ENCODE data around the gene GFOD2.

The GFOD2 gene

DNA sequence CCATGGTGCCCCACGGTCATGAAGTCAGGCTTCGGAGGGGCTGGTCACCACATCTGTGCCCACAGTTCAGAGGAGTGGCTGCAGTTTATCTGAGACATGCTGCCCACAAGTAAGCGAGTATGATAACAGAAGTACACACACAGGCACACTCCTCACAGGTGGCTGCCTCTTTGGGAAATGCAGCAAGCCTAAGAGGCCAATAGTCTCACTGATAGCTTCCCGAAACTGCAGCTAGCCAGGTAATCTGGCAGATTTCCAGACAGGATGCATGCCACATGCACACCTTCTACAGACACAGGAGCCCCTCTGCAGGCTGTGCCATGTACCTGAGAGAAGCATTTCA is 12.6 kb upstream of the GFOD2 start:
- no peak for DNase-seq (ENCODE audit: low spot score)

DNA sequence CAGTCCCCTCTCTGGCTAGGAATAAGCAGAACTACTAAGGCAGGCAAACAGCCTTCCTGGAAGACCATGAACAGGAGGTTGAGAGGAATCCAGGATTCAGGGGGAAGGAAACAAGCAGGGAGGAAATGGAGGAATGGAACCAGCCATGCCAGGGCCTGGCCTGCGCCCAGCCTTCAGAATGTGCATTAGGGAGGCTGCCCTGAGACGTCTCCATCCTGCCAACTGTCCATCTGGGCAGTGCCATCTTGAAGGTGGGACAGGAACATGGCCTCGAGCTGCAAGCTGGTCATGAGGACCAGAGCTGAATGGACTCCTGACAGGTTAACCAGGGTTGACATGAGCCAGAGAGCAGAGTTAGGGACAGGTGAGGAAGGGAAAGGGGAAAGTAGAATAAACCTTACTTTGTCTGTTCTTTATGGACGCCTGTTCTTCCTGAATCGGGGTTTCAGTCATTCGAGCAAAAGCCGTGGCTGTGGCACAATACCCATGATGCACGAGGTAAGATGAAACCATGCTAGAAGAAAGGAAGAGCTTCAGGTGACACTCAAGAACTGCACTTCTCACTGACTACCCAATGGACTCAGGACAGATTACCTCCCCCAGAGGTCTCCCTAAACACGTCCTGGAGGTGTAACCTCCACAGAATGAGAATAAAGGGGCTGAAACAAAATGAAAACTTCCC is 12.1 kb upstream of the GFOD2 start:
- DNase-seq (ENCODE audit: low spot score) = no peak

DNA sequence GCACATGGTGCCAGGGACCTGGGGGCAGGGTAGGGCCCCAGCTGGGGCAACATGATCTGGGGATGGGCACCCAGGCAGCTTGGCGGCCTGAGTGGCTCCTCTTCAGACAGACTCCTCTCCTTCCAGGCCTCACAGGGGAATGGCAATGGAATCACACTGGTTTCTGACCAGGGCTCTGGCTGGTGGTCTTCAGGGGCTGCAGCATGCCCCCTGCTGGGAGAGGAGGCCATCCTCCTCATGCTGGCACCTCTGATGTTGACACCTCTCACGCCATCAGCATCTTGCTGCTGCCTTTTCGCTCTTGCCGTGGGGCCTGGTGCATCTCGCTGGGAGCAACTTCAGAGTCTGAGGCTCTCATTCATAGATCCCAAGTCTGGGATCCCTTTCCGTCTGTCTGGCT is 11.2 kb upstream of the GFOD2 start:
- DNase-seq (ENCODE audit: low spot score) = no peak

DNA sequence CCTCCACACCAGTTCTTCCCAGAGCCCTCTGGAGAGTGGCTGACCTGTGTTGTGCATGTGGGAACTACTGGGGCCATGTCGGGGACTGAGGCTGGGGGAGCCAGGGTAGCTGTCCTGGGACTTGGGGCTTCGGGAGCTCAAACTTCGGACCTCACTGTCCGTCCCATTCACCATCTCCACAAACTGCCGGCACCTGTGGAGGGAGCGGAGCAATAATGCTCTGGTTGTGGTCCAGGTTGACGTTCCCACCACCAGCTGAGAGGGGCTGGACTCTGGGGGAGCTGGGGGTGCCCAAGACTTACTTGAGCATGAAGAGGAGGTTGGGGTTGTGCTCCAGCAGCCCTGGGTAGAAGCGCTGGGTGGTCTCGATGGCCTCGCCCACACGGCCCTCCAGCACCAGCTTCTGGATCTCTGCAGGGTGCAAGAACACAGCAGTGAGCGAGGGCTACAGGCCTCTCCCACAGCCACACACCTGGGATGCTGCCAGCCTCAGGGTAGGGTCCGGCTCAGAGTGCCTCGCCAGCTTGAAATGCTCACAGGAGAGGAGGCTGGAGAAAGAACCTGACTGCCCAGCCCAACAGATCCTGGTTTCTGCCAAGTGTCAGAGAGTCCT is 10.6 kb upstream of the GFOD2 start:
- DNase-seq (ENCODE audit: low spot score) = no peak

DNA sequence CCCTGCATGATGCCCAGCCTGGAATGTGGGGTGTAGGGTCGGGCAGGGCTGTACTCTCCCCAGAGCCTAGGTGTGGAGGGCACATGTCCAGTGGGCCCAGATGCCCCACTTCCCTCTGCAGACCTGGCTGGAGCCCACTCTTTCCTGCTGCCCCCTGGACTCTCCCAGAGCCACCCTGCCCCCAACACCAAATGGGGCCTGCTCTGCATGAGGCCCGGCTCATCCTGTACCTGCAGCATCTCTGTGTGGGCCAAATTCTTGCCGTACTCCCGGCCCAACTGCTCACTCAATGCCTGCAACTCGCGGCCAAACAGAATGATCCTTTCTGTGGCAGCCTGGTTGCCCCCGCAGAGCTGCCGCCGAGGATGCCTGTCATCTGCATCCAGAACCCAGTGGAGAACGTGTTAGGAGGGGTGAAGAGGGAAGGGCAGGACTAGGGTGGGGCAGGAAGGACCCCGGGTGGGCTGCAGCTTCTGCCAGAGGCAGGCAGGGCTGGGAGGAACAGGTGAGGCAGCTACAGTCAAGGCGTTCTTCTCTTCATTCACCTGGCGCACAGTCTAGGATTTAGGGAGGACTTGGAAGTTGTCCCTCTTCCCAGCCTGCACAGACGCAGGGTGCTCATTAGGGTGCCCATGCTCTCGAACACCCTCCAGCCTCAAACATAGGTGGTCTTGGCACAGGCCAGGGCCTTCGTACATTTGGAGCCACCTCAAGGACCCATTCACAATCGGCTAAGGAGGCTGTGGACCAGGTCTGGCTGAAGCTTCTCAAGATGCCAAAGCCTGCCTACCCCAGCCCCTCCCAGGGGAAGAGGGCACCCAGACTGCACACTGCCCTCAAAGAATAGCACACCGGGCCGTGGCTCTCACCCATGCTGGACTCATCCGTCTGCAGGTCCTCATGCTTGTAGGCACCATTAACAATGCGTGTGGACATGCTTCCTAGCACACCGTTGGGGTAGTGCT is 8.7 kb upstream of the GFOD2 start:
- no peak for DNase-seq (ENCODE audit: low spot score)

DNA sequence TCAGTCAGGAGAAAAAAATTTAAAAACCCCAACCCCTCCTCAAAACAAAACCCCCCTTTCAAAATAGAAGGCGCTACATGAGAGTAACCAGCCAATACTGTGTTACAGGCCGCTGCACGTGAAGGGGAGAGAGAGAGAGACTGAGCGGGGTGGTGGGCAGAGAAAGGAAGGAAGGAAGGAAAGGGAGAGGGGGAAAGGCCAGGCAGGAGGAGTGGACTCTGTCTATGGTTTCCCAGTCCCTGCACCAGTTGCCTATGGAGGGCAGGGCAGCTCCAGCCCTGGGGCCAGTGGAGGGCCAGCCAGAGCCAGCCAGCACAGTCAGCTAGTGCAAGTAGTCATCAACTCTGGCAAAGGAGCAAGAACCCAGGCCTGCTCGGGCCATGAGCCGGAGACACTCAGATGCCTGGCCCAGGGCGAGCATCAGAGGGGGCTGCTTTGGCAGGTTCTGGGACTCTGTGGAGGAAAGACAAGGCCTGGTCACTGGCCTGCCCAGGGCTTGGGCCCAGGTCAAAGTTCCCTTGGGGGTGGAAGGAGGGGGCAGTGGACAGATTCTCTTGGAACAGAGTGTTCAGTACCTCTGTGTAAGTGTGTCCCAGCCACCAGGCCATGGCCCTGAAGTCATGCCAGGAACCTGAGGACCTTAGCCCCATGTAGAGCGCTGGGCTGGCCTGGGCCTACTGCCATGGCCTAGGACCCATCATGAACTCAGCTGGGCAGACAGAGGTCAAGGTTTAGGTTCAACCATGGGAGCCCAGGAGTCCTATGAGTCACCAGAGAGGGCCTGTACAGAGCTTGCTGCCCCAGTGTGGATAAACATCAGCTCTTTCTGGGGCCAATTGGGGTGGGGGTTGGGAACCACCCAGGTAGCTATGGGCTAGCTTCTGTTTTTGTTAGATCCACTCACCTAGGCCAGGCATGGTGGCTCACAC is 7.3 kb upstream of the GFOD2 start:
- no peak for DNase-seq (ENCODE audit: low spot score)

DNA sequence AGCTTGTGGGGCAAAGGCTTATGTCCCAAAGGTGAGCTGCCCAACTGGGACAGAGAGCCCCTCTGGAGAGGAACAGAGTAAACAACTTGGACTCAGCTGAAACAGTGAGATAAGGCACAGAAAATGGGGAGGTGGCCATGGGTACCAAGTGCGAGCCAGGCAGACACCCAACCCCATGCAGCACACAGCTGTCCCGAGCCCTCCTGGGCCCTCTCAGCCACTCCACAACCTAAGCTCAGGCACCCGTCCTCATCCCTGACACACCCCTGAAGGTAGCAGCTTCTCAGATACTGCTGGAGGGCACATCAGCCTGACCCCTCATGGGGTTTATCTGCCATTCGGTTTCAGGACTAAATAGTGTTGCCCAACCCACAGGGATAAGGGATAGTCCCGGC is 4.8 kb upstream of the GFOD2 start:
- DNase-seq (ENCODE audit: low spot score) = peak; percentile 63

DNA sequence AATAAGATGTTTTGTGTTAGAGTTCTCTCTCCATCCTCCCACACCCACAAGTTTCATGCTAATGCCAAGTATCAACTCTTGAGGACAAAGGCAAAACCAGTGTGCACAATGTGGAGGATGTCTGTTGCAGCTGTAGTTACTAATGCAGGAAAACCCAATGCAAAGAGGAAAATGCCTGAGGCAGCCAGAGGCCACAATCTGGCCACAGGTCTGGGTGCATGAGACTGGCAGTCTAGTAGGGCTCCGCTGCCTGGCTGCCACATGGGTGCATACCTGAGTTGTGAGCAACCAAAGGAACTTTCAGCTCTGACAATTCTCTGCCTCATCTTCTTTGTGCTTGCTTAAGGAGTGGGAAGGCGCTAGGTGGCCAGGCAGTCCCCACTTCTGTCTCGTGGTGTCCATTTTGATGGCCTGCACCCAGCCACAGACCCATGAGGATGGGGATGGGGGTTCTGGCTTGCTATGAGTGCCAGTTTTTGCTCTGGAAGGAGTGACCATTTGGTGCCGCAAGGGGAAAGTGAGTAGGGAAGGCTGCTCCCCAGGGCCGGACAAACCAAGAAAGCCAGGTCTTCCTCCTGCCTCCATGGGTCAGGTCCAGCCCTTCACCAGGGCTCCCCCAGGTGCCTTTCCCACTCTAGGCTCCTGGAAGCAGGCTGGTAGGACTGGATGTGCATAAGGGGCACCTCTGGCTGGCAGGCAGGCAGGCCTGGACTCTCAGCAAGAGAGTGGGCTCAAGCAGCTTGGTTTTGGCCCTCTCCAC is 4.2 kb upstream of the GFOD2 start:
- DNase-seq (ENCODE audit: low spot score) = no peak

DNA sequence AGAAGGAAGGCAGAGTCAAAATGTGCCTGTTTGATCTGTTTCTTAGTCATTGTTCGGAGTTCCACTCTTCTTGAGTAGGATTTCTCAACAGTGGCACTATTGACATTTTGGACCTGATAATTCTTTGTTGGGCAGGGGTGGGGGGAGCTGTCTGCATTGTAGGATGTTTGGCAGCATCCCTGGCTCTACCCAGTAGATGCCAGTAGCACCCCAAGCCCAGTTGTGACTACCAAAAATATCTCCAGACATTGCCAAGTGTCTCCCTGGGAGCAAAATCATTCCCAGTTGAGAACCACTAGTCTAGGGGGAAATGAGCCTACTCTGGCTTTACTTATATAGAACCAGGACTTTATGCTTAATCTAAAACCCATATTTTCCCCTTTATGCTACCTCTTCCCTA is 1.1 kb upstream of the GFOD2 start:
- no peak for DNase-seq (ENCODE audit: low spot score)

DNA sequence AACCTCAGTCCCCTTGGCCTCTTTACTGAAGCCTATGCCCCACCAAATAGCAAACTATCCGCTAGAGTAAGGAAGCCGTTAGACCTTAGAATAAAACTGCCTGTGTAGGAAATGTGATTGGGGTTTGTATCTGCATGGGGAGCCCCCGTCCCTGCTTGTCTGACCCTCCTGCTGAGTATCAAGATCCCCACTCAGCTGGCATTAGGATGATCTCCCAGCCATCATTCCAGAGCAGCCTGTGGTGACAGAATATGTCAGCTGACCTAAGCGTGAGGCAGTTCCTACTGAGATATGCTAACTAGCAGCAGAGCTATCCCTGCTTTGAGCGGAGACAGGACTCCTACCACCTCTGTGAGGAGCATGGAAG is 645 bp upstream of the GFOD2 start:
- peak; percentile 71 for DNase-seq (ENCODE audit: low spot score)

DNA sequence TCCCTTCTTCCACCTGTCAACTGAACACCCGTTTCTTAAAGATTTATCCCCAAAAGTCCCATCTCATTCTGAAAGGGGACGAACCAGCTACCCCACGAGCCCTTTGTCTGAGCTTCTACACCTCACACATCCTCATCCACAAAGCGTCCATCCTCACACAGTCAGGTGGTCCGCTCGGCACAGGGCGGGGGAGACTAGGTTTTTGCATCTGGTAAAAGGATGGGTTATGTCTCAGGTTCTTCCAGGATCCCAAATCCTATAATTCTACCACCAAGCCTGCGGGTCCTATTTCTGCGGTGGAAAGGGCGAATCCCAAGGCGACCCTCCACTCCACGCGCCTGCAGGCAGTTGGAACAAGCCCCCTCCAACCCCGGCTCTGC is 458 bp downstream of the GFOD2 start:
- no peak for DNase-seq (ENCODE audit: low spot score)

DNA sequence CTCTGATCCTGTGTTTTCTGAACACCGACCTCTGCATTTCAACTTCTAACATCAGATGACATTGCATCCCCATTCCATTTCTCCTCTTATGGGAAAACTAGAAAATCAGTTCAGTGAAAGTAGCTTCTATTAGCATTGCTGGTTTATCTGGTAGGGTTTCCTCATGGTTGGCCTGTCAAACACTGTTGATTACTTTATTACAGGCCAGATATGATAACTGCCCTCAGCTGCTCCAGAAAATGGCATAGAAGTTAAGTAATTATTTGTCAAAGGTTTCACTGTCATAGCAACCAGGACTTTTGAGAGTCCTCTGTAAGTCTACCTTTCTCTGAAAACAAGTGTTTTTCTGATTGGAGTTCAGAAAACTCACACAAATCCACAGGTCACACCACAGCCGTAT is 3.0 kb downstream of the GFOD2 start:
- no peak for DNase-seq (ENCODE audit: low spot score)

DNA sequence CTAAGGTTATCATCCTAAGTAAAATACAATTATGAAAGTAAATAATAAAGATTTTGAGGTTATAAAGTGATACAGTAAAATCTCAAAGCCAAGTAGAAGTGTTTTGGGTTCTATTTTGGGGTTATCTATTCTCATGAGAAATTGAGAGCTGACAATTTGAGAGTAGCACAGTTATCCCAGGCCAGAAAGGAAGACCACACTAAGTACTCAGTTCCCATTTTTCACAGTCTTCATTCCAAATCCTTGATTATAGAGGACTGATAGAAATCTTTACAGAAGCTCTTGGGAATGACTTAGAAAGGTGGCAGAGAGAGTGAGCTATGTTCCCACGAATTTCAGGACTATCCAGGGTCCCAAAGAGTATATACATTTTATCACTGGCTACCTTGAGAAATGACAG is 4.6 kb downstream of the GFOD2 start:
- no peak for DNase-seq (ENCODE audit: low spot score)

DNA sequence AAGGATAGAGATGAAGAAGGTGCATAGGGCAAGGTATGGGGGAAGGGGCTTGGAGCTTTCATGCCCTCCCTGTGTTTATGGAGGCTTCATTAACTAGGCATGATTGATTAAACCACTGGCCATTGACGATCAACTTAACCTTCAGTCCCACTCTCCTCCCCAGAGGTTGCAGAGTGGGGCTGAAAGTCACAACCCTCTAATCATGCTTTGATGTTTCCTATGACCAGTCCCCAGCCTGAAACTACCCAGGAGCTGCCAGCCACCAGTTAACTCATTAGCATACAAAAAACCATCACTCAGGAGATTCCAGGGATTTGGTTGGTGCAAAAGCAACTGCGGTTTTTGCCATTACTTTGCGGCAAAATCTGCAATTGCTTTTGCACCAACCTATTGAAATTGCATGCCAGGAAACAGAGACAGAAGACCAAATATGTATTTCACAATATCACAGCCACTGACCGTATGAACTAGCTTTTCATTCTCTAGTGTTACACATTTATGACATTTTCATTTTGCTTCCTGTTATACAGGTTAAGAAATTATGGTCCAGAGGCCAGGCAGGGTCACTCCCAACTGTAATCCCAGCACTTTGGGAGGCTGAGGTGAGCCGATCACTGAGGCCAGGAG is 5.4 kb downstream of the GFOD2 start:
- DNase-seq (ENCODE audit: low spot score) = no peak

DNA sequence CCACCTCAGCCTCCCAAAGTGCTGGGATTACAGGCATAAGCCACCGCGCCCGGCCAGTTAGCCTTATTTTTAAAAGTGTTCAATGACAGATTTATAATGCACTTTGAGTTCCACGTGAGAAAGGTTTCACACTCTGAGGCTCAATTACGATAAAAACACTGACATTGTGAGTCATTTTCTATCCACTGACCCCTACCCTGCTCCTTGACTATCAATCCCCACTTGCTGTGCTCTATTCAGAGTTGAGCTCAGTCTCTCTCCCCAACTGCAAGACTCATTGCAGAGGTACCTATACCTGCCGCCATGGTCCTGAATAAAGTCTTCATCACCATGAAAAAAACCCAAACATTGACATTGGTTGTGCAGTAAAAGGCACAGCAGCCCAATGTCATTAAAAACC is 8.5 kb downstream of the GFOD2 start:
- DNase-seq (ENCODE audit: low spot score) = no peak

DNA sequence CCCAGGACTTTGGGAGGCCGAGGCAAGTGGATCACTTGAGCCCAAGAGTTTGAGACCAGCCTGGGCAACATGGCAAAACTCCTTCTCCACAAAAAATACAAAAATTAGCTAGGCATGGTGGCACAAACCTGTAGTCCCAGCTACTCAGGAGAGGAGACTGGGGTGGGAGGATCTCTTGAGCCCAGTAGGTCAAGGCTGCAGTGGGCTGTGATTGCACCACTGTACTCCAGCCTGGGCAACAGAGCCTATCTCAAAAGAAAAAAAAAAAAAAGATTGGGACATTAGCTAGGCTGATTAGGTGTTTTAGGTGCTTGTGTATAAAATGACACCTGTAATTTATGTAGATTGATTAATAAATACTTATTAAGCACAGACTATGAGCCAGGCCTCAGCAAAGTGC is 10.1 kb downstream of the GFOD2 start:
- DNase-seq (ENCODE audit: low spot score) = no peak

DNA sequence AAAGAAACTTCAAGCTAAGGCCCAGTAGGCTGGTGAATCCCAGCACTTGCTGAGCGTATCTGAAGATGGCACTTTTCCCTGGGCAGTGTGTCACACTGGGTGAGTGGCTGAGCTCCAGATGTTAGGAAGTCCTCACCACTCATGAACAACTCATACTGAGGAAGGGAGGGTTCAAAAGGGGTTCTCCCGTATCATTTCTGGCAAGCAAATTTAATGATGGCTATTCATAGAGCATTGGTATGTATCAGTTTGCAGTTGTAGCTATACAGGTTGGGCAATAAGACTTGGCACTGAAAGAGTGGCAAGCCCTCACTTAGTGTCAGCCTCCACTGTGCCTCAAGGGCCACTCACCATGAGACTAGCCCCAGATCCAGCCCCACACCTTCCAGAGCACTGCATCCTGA is 10.7 kb downstream of the GFOD2 start:
- no peak for DNase-seq (ENCODE audit: low spot score)

DNA sequence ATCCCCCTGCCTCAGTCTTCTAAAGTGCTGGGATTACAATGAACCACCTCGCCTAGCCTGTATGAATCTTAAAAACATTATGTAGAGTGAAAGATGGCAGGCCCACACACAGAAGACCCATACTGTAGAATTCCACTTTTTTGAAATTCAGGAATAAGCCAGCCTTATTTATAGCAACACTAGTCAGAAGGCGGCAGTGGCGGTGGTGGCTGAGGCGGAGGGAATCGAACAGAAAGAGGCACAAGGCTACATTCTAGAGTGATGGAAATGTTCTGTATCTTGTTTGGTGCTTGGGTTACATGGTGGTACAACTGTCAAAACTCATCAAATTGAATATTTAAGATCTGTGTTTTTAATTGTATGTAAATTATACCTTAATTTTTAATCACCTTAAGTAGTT is 11.3 kb downstream of the GFOD2 start:
- DNase-seq (ENCODE audit: low spot score) = no peak

DNA sequence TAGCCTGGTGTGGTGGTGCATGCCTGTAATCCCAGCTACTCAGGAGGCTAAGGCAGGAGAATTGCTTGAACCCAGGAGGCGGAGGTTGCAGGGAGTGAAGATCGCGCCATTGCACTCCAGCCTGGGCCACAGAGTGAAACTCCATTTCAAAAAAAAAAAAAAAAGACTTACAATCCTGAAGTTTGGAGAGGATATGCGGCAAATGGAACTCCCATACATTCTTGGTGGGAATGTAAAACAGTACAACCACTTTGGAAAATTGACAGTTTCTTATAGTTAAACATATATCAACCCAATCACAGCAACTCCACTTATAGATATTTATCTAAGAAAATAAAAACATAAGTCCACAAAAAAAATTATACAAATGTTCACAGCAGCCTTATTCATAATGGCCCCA is 11.9 kb downstream of the GFOD2 start:
- DNase-seq (ENCODE audit: low spot score) = no peak

DNA sequence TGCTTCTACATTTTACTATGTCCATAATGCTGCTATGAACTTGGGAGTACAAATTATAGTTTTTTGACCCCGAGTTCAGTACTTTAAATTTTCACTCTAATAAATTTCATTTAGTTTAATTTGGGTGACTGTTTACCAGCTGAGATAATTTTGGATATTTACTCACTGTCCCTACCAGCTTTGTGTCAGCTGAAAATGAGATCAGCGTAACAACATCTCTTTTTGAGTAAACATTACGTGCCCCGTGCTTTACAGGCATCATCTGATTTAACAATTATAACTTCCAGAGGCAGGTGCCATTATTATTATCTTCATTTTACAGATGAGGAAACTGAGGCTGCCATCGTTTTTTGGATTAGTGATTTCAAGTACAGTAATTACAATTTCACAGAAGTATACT is 15.0 kb downstream of the GFOD2 start:
- no peak for DNase-seq (ENCODE audit: low spot score)

DNA sequence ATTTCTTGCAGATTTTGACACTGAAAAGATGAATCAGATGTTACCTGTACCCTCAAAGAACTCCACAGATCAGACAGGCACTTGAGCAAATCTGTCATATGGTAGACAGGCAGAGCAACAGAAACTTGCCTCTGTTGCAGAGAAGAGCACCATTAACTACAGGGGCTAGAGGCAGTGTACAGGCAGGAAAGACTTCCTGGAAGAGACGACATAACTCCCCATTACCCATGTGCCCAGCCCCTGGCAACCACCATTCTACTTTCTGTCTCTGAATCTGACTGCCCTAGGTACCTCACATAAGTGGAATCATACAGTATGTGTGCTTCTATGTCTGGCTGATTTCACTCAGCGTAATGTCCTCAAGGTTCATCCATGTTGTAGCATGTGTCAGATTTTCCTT is 15.5 kb downstream of the GFOD2 start:
- DNase-seq (ENCODE audit: low spot score) = no peak
